GM21786 (cell line): ENCODE measurements around the gene F12.
A peak's percentile ranks its signal among the peaks of the same experiment; 100 is the strongest.

Source experiments
- ATAC-seq: cut with Tn5 transposase; IDR thresholded peaks from one replicate; pipeline ENCODE4 v1.9.1; 2021; ENCODE audit not compliant: unreplicated experiment

Gene F12

GRCh38 chr5:177357459-177358351 is 51.7 kb downstream of the F12 start, which contains the start of gene RGS14:
Gene RGS14, plus strand, starts transcription at chr5:177357924. Its CDS starts 101 bp downstream, at chr5:177358025.
- peak; percentile 95 for ATAC-seq

GRCh38 chr5:177357146-177357458 is 52.3 kb downstream of the F12 start:
- ATAC-seq = no peak

- no peak for ATAC-seq
Measured at GRCh38 chr5:177356746-177357145, 52.6 kb downstream of the F12 start.

GRCh38 chr5:177355868-177356168 is 53.5 kb downstream of the F12 start:
- ATAC-seq = no peak

- no peak for ATAC-seq
Measured at GRCh38 chr5:177355162-177355867, 54.0 kb downstream of the F12 start.

GRCh38 chr5:177354711-177355110 is 54.7 kb downstream of the F12 start:
- no peak for ATAC-seq

- no peak for ATAC-seq
Measured at GRCh38 chr5:177354256-177354655, 55.1 kb downstream of the F12 start.

- ATAC-seq = no peak
Measured at GRCh38 chr5:177353093-177353492, 56.3 kb downstream of the F12 start.
